Measurements from ENCODE around the gene ASPDH.

GRCh38 chr19:50492303-50493052 lies 21.2 kb downstream of the ASPDH start:
- TF ChIP-seq CTCF (IDR thresholded peaks at IDR 0.05 in 2 of 3, conservative IDR thresholded peaks at IDR 0.05 in 1 of 3; ENCODE audit: borderline replicate concordance in 1 of 3, insufficient read depth in 1 of 3, low read depth in 2 of 3, low read length in 2 of 3) (no peak), REST (IDR thresholded peaks at IDR 0.05; ENCODE audit: low read depth) (no peak), TCF7L2 (IDR thresholded peaks at IDR 0.05; ENCODE audit: borderline replicate concordance, extremely low read depth, insufficient read depth, insufficient read length) (no peak), POLR2A (IDR thresholded peaks at IDR 0.05; ENCODE audit: borderline replicate concordance, extremely low read depth, insufficient read depth, insufficient read length) (no peak), ZNF274 (IDR thresholded peaks at IDR 0.05; ENCODE audit: low read depth, low read length) (no peak), SIN3A (IDR thresholded peaks at IDR 0.05; ENCODE audit: low read depth) (no peak), POLR2AphosphoS5 (IDR thresholded peaks at IDR 0.05; ENCODE audit: low read depth, low read length) (no peak)
